HEK293 (cell line): Measurements from ENCODE around the gene RNU2-63P.

Experiments used
- IKZF3 ChIP-seq: fragments of 450-650 bp; IDR thresholded peaks from 2 replicates; pipeline ENCODE4 v1.5.0; 2018; ENCODE audit warnings: missing biosample characterization, mild to moderate bottlenecking, missing genetic modification characterization, moderate library complexity
- ZNF211 ChIP-seq: fragments of 450-650 bp; formaldehyde crosslinking; IDR thresholded peaks from 2 replicates; pipeline ENCODE4 v1.5.1; 2016; ENCODE audit warnings: low read depth, missing biosample characterization, missing genetic modification characterization
- ZNF311 ChIP-seq: fragments of 450-650 bp; formaldehyde crosslinking; IDR thresholded peaks from 2 replicates; pipeline ENCODE4 v1.5.1; 2017; ENCODE audit warnings: missing biosample characterization, missing genetic modification characterization, borderline replicate concordance
- ZNF626 ChIP-seq: fragments of 450-650 bp; sonication (Bioruptor Pico); formaldehyde crosslinking; IDR thresholded peaks from 2 replicates; pipeline ENCODE4 v1.5.1; 2018; ENCODE audit warnings: missing biosample characterization, missing genetic modification characterization, inconsistent platforms
- ZNF629 ChIP-seq: fragments of 450-650 bp; formaldehyde crosslinking; IDR thresholded peaks from 2 replicates; pipeline ENCODE4 v1.5.1; 2017; ENCODE audit warnings: missing biosample characterization, missing genetic modification characterization
- ZNF707 ChIP-seq: fragments of 450-650 bp; formaldehyde crosslinking; IDR thresholded peaks from 2 replicates; pipeline ENCODE4 v1.5.1; 2016; ENCODE audit warnings: missing biosample characterization, missing genetic modification characterization
- ZSCAN23 ChIP-seq: fragments of 450-650 bp; formaldehyde crosslinking; IDR thresholded peaks from 2 replicates; pipeline ENCODE4 v1.5.1; 2016; ENCODE audit warnings: missing biosample characterization, missing genetic modification characterization
- TF ChIP-seq, protein P1 (sequence below): fragments of 450-650 bp; formaldehyde crosslinking; IDR thresholded peaks from 2 replicates; pipeline ENCODE4 v1.5.1; 2016; ENCODE audit warnings: missing biosample characterization, missing genetic modification characterization
- TF ChIP-seq, protein P2 (sequence below): fragments of 450-650 bp; IDR thresholded peaks from 2 replicates; pipeline ENCODE4 v1.5.1; 2018; ENCODE audit warnings: missing biosample characterization, missing genetic modification characterization

DNA sequence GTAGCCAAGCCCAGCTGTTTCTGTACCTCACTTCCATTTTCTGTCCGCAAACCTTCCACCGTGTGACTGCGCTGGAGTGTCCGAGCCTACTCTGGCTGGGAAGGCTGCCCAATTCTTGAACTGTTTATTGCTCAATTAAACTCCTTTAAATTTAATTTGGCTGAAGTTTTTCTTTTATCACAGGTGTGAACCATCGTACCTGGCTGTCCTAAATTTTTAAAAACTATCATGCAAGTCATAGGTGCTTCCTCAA is 6.2 kb upstream of the RNU2-63P start:
- TF ChIP-seq ZNF707 (no peak), ZSCAN23 (tag by site-specific recombination) (no peak), ZNF211 (no peak), ZNF629 (tag by site-specific recombination) (no peak), ZNF626 (tag by site-specific recombination) (no peak), ZNF311 (tag by site-specific recombination) (no peak), IKZF3 (no peak)
- TF ChIP-seq, protein P1, sequence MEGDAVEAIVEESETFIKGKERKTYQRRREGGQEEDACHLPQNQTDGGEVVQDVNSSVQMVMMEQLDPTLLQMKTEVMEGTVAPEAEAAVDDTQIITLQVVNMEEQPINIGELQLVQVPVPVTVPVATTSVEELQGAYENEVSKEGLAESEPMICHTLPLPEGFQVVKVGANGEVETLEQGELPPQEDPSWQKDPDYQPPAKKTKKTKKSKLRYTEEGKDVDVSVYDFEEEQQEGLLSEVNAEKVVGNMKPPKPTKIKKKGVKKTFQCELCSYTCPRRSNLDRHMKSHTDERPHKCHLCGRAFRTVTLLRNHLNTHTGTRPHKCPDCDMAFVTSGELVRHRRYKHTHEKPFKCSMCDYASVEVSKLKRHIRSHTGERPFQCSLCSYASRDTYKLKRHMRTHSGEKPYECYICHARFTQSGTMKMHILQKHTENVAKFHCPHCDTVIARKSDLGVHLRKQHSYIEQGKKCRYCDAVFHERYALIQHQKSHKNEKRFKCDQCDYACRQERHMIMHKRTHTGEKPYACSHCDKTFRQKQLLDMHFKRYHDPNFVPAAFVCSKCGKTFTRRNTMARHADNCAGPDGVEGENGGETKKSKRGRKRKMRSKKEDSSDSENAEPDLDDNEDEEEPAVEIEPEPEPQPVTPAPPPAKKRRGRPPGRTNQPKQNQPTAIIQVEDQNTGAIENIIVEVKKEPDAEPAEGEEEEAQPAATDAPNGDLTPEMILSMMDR = no peak
- TF ChIP-seq, protein P2, sequence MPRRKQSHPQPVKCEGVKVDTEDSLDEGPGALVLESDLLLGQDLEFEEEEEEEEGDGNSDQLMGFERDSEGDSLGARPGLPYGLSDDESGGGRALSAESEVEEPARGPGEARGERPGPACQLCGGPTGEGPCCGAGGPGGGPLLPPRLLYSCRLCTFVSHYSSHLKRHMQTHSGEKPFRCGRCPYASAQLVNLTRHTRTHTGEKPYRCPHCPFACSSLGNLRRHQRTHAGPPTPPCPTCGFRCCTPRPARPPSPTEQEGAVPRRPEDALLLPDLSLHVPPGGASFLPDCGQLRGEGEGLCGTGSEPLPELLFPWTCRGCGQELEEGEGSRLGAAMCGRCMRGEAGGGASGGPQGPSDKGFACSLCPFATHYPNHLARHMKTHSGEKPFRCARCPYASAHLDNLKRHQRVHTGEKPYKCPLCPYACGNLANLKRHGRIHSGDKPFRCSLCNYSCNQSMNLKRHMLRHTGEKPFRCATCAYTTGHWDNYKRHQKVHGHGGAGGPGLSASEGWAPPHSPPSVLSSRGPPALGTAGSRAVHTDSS (tag by site-specific recombination) = no peak
